Stimulated activated CD4-positive, alpha-beta T cell treated with anti-CD3 and anti-CD28 coated beads, Interleukin-1b, Interleukin-23, amount 100 ng/mL, for 4 hours (primary cell): ENCODE data around the gene BMP2.

Experiments used
- DNase-seq, 2 donors: peaks; one replicate each; pipeline ENCODE4 v3.0.0-alpha.2; 2020; ENCODE audit warnings: low read depth in 2 of 2

The BMP2 gene

DNA sequence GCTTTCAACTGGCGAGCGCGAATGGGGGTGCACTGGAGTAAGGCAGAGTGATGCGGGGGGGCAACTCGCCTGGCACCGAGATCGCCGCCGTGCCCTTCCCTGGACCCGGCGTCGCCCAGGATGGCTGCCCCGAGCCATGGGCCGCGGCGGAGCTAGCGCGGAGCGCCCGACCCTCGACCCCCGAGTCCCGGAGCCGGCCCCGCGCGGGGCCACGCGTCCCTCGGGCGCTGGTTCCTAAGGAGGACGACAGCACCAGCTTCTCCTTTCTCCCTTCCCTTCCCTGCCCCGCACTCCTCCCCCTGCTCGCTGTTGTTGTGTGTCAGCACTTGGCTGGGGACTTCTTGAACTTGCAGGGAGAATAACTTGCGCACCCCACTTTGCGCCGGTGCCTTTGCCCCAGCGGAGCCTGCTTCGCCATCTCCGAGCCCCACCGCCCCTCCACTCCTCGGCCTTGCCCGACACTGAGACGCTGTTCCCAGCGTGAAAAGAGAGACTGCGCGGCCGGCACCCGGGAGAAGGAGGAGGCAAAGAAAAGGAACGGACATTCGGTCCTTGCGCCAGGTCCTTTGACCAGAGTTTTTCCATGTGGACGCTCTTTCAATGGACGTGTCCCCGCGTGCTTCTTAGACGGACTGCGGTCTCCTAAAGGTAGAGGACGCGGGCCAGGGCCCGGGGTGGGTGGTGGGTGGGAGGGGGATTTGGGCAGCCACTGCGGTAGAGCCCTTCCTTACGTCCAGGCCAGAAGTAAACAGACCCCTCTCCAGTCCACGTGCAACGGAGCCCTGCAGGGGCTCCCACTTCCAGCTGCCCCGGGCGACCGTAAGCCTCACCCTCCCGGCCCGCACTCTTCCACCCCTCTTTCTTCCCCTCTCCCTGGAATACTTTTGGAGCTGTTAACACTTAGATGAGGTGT lies 998 bp downstream of the BMP2 start:
- DNase-seq = no peak

GRCh38 chr20:6769903-6770785 lies 2.7 kb downstream of the BMP2 start:
- DNase-seq = no peak

GRCh38 chr20:6770786-6771100 lies 3.3 kb downstream of the BMP2 start:
- no peak for DNase-seq

DNA sequence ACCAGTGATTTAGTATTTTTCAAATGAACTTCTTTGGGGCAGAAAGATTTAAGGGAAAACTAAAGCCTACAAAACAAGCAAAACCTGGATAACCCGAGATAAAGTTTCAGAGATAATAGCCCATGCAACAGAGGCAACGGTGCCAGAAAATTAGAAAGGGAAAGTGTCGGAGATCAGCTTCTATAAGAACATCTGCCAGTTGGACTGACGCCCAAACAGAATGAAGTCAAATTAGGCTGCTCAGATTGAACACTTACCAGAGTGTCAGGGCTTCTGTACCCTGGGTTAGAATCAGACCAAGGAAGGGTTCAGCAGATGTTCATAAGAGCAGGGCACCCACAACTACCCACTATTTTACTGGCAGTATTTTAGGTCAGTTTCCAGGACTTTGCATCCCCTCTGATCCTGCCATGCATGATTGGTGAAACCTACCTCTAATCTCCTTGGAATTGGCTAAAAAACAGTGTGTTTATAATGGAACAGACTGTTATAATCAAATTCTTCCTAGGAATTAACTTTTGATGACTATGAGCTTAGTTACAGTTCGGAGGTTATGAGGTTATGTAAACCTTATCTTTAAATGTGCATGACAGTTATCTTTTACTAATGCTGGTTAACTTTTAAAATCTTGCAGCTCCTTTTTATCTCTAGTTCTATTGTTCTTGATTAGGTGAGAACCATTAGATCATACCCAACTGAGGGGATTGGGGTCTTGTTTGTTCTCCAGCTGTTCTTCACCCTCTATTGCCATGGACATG lies 13.1 kb downstream of the BMP2 start:
- no peak for DNase-seq

- no peak for DNase-seq
These were observed 16.3 kb downstream of the BMP2 start for GRCh38 chr20:6783752-6784151.

GRCh38 chr20:6784210-6784631 lies 16.7 kb downstream of the BMP2 start:
- DNase-seq = no peak

GRCh38 chr20:6784767-6785166 lies 17.3 kb downstream of the BMP2 start:
- no peak for DNase-seq

DNA sequence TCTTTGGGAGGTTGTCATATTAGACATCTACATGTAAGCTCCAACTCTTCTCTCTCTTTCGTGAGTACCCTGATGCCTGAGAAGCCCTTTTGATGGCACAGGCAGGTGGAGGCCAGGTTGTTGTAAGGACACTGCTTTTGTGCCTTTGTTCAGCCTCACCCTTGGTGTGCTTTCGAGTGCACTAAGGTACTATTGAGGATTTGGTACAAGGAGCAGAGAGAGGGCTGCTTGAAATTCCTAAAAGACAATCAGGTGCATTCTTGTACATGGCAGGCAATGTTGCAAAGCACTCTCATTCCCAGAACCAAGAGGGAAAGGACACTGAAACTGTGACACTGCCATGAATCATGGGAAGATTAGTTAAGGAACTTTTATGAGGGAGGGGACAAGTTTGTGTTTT lies 19.1 kb downstream of the BMP2 start:
- no peak for DNase-seq

DNA sequence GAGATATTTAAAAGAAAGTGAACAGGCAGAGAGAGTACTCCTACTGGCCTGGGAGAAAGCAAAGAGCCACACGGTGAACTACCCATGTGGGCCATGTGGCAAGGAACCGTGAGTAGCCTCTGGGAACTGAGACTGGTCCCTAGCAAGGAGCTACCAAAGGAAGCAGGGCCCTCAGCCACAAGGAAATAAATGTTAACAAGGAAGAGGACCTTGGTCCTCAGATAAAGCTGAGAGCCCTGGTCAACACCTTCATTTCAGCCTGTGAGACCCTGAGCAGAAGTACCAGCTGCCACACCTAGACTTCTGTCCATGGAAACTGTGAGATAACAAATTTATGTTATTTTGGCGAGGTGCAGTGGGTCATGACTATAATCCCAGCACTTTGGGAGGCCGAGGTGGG lies 25.3 kb downstream of the BMP2 start:
- no peak for DNase-seq

GRCh38 chr20:6802227-6802626 lies 34.7 kb downstream of the BMP2 start:
- no peak for DNase-seq

- DNase-seq = no peak
These were observed 38.8 kb downstream of the BMP2 start for GRCh38 chr20:6806275-6806674.

GRCh38 chr20:6811262-6812035 lies 44.0 kb downstream of the BMP2 start:
- no peak for DNase-seq

GRCh38 chr20:6812530-6812929 lies 45.0 kb downstream of the BMP2 start:
- no peak for DNase-seq

GRCh38 chr20:6814945-6815344 lies 47.5 kb downstream of the BMP2 start:
- no peak for DNase-seq

GRCh38 chr20:6818033-6818808 lies 50.7 kb downstream of the BMP2 start:
- no peak for DNase-seq

DNA sequence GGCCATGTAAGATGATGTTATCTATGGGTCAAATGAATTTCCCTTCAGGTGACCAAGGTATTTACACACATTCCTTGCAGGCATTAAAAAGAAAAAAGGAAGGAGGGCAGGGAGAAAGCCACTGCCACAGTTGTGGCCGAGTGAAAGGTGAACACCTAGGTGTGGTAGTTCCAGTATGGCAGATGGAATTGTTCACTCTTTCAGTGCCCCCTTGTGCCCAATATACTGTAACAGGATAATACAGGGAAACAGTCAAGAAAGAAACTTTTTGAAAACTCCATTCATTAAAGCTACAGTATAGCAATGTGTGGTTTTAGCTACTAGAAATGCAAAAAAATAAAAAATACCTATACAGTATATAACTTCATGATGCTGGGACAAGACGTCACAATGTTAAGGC lies 52.1 kb downstream of the BMP2 start:
- no peak for DNase-seq

DNA sequence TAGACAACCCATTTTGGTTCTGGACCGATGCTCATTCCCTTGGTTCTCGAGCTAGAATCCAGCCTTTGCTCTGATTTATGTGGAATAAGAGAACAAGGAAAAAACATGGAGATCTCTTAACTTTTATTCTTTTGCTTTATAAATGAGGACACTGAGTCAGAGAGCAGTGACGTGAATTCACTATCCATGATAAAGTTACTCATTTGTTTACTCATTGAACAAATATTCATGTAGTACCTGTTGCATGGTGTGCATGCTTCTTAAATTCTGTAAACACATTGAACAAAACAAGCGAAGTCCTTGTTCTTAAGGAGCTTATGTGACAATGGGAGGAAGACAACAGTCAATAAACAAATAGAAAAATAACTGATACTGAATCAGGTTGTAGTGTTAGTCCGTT lies 56.9 kb downstream of the BMP2 start:
- no peak for DNase-seq

DNA sequence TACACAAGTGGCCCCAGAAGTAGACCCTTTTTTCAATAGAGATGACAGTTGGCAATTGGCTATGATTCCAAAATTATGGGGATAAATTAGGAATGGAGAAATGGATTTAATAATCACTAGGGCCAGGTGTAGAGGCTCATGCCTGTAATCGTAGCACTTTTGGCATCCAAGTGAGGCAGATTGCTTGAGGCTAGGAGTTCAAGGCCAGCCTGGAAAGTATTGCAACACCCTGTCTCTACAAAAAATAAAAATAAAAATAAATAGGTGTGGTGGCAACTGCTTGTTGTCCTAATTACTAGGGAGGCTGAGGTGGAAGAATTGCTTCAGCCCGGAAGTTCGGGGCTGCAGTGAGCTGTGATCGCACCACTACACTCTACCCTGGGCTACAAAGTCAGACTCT lies 60.0 kb downstream of the BMP2 start:
- no peak for DNase-seq

- DNase-seq = no peak
These were observed 61.4 kb downstream of the BMP2 start for GRCh38 chr20:6828794-6829423.

DNA sequence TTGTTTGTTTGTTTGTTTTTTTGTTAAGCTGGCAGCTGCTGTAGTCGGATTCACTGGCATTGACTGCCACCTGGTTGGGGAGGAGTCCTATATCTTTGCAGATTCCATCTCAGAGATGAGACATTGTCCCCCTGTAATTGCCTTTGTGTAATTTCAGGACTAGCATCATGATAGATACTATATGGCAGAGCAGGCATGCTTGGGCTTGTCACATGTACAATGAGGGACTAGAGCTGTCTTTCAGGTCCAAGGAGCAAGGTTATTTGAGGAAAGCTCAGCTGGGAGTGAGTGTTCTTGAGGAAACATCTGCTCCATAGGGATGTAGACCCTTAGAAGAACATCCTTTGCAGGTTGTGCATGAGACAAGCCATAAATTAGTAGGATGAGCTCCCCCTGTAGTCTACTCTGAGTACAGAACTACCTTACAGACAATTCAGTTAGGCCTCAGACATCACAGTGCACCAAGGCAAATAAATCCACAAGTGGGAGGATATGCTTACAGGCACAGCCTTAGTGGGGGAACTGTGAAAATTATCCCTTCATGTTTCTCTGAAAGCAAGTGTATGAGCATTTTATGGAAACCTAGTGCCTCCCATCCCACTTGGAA lies 62.1 kb downstream of the BMP2 start:
- DNase-seq = no peak
